H1 (cell line): ENCODE data around the gene ARHGEF26. TPM values are rescaled to one million over a fixed set of nuclear protein-coding genes. Genes with fewer than 3 reads are reported as not detected.

Experiments
- CBX8 ChIP-seq: fragments of 300-800, 300-1000 bp; sonication (generic); IDR thresholded peaks from 2 replicates; pipeline ENCODE4 v1.7.1; 2016; ENCODE audit warnings: low read depth, low read length, borderline replicate concordance
- CTCF ChIP-seq, 3 experiments: IDR thresholded peaks; 1 replicate in 2 of 3; 2 replicates in 1 of 3; pipeline versions ENCODE4 v1.5.1 to v1.6.1; 2011; ENCODE audit warnings: low read length in 3 of 3, mild to moderate bottlenecking in 3 of 3, inconsistent platforms in 2 of 3, low read depth in 1 of 3, moderate library complexity in 1 of 3; ENCODE audit not compliant: insufficient read depth in 1 of 3; ENCODE audit errors: control extremely low read depth in 1 of 3
- RFX5 ChIP-seq: IDR thresholded peaks from 2 replicates; pipeline ENCODE4 v1.6.1; 2011; ENCODE audit warnings: low read depth, low read length, improper control_type of control experiment, borderline replicate concordance
- SP2 ChIP-seq: IDR thresholded peaks from 2 replicates; pipeline ENCODE4 v1.6.1; 2012; ENCODE audit warnings: mild to moderate bottlenecking, low read length, inconsistent platforms
- polyA plus RNA-seq, 7 experiments: library from polyadenylated mRNA; depleted of rRNA in 3 of 7; stranded (reverse) in 5 of 7; unstranded in 2 of 7; fragments of >200 nt in 5 of 7; fragments of 200-250 nt in 2 of 7; gene quantifications; 1 replicate in 5 of 7; 2 replicates in 1 of 7; 4 replicates in 1 of 7; pipeline versions ENCODE4 v1.2.1 to v1.2.3, GENCODE V29; 2011 to 2013; ENCODE audit warnings: missing spikeins in 2 of 7, mixed read lengths in 2 of 7
- total RNA-seq: library from RNA; stranded (reverse); fragmentation: NEBNext Ultra II Directional; extraction: Animal tissue kit (Norgen Biotek cat#: 25700); gene quantifications from 2 replicates; pipeline ENCODE4 v1.2.1, GENCODE V29; 2021

Gene ARHGEF26
- total and polyA plus RNA-seq, 2 of the 8 experiments (the other 6 are each of a cell fraction or from before 2014, with no cell fraction given): 3.1 to 15.6 TPM

GRCh38 chr3:154143873-154144272, 22.7 kb downstream of the ARHGEF26 start (continued):
- TF ChIP-seq CTCF (IDR thresholded peaks at IDR 0.05; ENCODE audit: control extremely low read depth in 1 of 3, insufficient read depth in 1 of 3, low read depth in 1 of 3, low read length in 3 of 3): no peak
- no peak for TF ChIP-seq CBX8
- TF ChIP-seq SP2: no peak
- TF ChIP-seq RFX5: no peak
